H1 (cell line): ENCODE results near the gene TXNRD2.

ENCODE experiments used
- BRCA1 ChIP-seq: IDR thresholded peaks from 2 replicates; pipeline ENCODE4 v1.6.1; 2012; ENCODE audit warnings: low read depth, low read length, improper control_type of control experiment
- CHD1 ChIP-seq: IDR thresholded peaks from 2 replicates; pipeline ENCODE4 v1.6.1; 2012; ENCODE audit warnings: low read depth, low read length, improper control_type of control experiment
- EZH2 ChIP-seq: fragments of 200-600 bp; sonication (generic); IDR thresholded peaks from 2 replicates; pipeline ENCODE4 v1.7.1; 2012; ENCODE audit warnings: low read depth, mild to moderate bottlenecking, moderate library complexity, low read length, inconsistent platforms; ENCODE audit not compliant: severe bottlenecking
- JUN ChIP-seq: IDR thresholded peaks from 2 replicates; pipeline ENCODE4 v1.6.1; 2011; ENCODE audit warnings: low read depth, mild to moderate bottlenecking, improper control_type of control experiment, low read length
- JUND ChIP-seq: IDR thresholded peaks from 2 replicates; pipeline ENCODE4 v1.6.1; 2011; ENCODE audit warnings: mild to moderate bottlenecking, improper control_type of control experiment, low read length
- POLR2A ChIP-seq, 2 experiments: IDR thresholded peaks; 1 replicate in 1 of 2; 2 replicates in 1 of 2; pipeline ENCODE4 v1.6.1; 2011; ENCODE audit warnings: low read depth in 2 of 2, low read length in 2 of 2, mild to moderate bottlenecking in 2 of 2; ENCODE audit errors: control extremely low read depth in 1 of 2
- SIRT6 ChIP-seq: IDR thresholded peaks from one replicate; pipeline ENCODE4 v1.7.1; 2012; ENCODE audit warnings: low read length, inconsistent platforms
- SP4 ChIP-seq: IDR thresholded peaks from 2 replicates; pipeline ENCODE4 v1.6.1; 2012; ENCODE audit warnings: low read length, inconsistent platforms
- TF ChIP-seq, protein P1 (sequence below): fragments of 300-600 bp; sonication (generic); IDR thresholded peaks from 2 replicates; pipeline ENCODE4 v1.7.1; 2012; ENCODE audit warnings: low read length, moderate library complexity, mild to moderate bottlenecking, inconsistent platforms; ENCODE audit not compliant: insufficient replicate concordance
- TF ChIP-seq, protein P2 (sequence below), 3 experiments: IDR thresholded peaks; 1 replicate in 2 of 3; 2 replicates in 1 of 3; pipeline versions ENCODE4 v1.5.1 to v1.6.1; 2011; ENCODE audit warnings: low read length in 3 of 3, mild to moderate bottlenecking in 3 of 3, inconsistent platforms in 2 of 3, low read depth in 1 of 3, moderate library complexity in 1 of 3; ENCODE audit not compliant: insufficient read depth in 1 of 3; ENCODE audit errors: control extremely low read depth in 1 of 3

GRCh38 chr22:19988331-19988808 lies 46.8 kb upstream of the TXNRD2 start:
- TF ChIP-seq, protein P1, sequence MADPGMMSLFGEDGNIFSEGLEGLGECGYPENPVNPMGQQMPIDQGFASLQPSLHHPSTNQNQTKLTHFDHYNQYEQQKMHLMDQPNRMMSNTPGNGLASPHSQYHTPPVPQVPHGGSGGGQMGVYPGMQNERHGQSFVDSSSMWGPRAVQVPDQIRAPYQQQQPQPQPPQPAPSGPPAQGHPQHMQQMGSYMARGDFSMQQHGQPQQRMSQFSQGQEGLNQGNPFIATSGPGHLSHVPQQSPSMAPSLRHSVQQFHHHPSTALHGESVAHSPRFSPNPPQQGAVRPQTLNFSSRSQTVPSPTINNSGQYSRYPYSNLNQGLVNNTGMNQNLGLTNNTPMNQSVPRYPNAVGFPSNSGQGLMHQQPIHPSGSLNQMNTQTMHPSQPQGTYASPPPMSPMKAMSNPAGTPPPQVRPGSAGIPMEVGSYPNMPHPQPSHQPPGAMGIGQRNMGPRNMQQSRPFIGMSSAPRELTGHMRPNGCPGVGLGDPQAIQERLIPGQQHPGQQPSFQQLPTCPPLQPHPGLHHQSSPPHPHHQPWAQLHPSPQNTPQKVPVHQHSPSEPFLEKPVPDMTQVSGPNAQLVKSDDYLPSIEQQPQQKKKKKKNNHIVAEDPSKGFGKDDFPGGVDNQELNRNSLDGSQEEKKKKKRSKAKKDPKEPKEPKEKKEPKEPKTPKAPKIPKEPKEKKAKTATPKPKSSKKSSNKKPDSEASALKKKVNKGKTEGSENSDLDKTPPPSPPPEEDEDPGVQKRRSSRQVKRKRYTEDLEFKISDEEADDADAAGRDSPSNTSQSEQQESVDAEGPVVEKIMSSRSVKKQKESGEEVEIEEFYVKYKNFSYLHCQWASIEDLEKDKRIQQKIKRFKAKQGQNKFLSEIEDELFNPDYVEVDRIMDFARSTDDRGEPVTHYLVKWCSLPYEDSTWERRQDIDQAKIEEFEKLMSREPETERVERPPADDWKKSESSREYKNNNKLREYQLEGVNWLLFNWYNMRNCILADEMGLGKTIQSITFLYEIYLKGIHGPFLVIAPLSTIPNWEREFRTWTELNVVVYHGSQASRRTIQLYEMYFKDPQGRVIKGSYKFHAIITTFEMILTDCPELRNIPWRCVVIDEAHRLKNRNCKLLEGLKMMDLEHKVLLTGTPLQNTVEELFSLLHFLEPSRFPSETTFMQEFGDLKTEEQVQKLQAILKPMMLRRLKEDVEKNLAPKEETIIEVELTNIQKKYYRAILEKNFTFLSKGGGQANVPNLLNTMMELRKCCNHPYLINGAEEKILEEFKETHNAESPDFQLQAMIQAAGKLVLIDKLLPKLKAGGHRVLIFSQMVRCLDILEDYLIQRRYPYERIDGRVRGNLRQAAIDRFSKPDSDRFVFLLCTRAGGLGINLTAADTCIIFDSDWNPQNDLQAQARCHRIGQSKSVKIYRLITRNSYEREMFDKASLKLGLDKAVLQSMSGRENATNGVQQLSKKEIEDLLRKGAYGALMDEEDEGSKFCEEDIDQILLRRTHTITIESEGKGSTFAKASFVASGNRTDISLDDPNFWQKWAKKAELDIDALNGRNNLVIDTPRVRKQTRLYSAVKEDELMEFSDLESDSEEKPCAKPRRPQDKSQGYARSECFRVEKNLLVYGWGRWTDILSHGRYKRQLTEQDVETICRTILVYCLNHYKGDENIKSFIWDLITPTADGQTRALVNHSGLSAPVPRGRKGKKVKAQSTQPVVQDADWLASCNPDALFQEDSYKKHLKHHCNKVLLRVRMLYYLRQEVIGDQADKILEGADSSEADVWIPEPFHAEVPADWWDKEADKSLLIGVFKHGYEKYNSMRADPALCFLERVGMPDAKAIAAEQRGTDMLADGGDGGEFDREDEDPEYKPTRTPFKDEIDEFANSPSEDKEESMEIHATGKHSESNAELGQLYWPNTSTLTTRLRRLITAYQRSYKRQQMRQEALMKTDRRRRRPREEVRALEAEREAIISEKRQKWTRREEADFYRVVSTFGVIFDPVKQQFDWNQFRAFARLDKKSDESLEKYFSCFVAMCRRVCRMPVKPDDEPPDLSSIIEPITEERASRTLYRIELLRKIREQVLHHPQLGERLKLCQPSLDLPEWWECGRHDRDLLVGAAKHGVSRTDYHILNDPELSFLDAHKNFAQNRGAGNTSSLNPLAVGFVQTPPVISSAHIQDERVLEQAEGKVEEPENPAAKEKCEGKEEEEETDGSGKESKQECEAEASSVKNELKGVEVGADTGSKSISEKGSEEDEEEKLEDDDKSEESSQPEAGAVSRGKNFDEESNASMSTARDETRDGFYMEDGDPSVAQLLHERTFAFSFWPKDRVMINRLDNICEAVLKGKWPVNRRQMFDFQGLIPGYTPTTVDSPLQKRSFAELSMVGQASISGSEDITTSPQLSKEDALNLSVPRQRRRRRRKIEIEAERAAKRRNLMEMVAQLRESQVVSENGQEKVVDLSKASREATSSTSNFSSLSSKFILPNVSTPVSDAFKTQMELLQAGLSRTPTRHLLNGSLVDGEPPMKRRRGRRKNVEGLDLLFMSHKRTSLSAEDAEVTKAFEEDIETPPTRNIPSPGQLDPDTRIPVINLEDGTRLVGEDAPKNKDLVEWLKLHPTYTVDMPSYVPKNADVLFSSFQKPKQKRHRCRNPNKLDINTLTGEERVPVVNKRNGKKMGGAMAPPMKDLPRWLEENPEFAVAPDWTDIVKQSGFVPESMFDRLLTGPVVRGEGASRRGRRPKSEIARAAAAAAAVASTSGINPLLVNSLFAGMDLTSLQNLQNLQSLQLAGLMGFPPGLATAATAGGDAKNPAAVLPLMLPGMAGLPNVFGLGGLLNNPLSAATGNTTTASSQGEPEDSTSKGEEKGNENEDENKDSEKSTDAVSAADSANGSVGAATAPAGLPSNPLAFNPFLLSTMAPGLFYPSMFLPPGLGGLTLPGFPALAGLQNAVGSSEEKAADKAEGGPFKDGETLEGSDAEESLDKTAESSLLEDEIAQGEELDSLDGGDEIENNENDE: no peak
- no peak for TF ChIP-seq EZH2
- TF ChIP-seq SIRT6: no peak
- no peak for TF ChIP-seq POLR2A (IDR thresholded peaks at IDR 0.05; ENCODE audit: control extremely low read depth in 1 of 2, low read depth in 2 of 2, low read length in 2 of 2)
- no peak for TF ChIP-seq JUND
- TF ChIP-seq CHD1: no peak
- TF ChIP-seq, protein P2, sequence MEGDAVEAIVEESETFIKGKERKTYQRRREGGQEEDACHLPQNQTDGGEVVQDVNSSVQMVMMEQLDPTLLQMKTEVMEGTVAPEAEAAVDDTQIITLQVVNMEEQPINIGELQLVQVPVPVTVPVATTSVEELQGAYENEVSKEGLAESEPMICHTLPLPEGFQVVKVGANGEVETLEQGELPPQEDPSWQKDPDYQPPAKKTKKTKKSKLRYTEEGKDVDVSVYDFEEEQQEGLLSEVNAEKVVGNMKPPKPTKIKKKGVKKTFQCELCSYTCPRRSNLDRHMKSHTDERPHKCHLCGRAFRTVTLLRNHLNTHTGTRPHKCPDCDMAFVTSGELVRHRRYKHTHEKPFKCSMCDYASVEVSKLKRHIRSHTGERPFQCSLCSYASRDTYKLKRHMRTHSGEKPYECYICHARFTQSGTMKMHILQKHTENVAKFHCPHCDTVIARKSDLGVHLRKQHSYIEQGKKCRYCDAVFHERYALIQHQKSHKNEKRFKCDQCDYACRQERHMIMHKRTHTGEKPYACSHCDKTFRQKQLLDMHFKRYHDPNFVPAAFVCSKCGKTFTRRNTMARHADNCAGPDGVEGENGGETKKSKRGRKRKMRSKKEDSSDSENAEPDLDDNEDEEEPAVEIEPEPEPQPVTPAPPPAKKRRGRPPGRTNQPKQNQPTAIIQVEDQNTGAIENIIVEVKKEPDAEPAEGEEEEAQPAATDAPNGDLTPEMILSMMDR (IDR thresholded peaks at IDR 0.05; ENCODE audit: control extremely low read depth in 1 of 3, insufficient read depth in 1 of 3, low read depth in 1 of 3, low read length in 3 of 3): no peak
- TF ChIP-seq SP4: no peak
- TF ChIP-seq BRCA1: no peak
- no peak for TF ChIP-seq JUN
